Stimulated activated CD8-positive, alpha-beta memory T cell treated with anti-CD3 and anti-CD28 coated beads, Interleukin-4, amount 100 ng/mL, for 24 hours (primary cell): Measurements from ENCODE around the gene PPP6R3.
"Not testable (repeated sequence)": the region's sequence is repeated elsewhere in the genome, so short reads cannot be mapped to it uniquely, and the experiment has no call there.

Experiments
- DNase-seq: peaks from one replicate; pipeline ENCODE4 v3.0.0-alpha.2; 2020; ENCODE audit warnings: low read depth

The PPP6R3 gene

DNA sequence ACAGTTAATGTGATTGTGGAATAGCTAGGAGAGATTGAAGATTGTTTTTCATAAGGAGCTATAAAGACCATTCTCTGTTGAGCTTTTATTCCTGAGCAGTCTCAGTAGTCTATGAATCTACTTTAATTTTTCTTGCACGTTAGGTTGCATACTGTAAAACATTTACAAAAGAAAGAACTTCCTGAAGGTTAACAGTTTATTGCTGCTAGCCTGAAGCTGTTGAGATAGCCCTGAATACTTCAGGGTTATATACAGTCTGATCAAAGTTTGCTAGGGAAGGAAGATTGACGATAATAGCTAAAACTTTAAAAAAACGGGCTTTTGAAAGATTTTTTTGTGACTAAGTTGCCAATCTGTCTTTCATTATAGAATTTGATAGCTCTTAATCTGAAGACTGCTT lies 64.8 kb downstream of the PPP6R3 start:
- no peak for DNase-seq

DNA sequence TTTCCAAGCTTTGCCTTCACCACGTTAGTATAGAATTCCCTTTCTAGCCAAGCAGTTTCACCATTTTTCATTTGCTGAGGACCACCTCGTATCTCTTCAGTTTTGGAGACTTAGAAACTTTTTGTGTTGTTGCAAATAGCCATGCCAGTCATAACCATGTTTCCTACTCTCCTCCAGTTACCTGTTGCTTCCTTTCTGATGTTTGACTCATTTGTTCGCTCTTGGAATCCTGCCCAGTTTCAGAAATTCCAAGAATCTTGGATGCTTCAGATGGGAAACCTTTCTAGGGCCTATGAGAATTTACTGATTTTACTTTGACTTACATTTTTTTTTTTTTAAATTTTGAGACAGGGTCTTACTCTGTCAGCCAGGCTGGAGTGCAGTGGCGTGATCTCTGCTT lies 65.4 kb downstream of the PPP6R3 start:
- DNase-seq = no peak

DNA sequence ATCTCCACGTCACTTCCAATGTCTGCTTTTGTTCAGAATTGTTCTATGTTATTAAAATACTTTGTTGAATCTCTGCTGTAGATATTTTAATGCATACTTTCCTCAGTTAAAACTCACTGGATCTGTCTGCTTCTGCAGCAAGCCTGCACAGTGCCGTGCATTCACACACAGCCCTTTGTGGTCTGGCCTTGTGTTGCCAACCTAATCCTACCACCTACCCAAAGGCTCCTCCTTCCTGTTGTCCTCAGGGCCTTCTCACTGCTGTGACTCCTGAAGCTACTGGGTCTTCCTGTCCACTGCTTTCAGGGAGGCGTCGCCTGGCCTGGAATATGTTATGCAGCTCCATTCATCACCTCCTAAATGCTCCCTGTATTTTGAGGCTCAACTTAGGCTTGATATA lies 67.0 kb downstream of the PPP6R3 start:
- no peak for DNase-seq

GRCh38 chr11:68528630-68529029 lies 68.1 kb downstream of the PPP6R3 start:
- DNase-seq = no peak

- no peak for DNase-seq
Observed at GRCh38 chr11:68531129-68531693, 70.7 kb downstream of the PPP6R3 start.

GRCh38 chr11:68532727-68533369 lies 72.3 kb downstream of the PPP6R3 start:
- no peak for DNase-seq

DNA sequence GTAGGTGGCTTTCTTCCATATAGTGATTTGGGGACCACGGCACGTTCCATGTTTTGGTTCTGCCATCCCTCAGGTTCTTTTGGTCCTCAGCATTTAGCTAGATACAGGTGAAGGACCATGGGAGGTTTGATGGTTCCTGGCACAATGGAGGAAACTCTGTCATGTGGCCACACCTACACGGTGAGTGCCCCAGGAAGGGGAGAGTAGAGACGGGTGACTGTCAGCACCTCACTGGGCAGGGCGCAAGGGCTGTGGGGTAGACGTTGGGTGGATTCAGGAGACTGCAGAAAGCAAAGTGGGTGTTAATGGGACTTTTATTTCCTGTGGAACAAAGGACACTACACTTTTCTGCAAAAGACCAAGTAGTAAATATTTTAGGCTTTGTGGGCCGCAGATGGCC lies 73.4 kb downstream of the PPP6R3 start:
- DNase-seq = no peak

GRCh38 chr11:68535098-68535497 lies 74.5 kb downstream of the PPP6R3 start:
- DNase-seq = no peak

- no peak for DNase-seq
Observed at GRCh38 chr11:68536706-68537105, 76.2 kb downstream of the PPP6R3 start.

- DNase-seq = no peak
Observed at GRCh38 chr11:68538025-68538424, 77.5 kb downstream of the PPP6R3 start.

GRCh38 chr11:68539395-68539794 lies 78.8 kb downstream of the PPP6R3 start:
- DNase-seq = no peak

GRCh38 chr11:68540504-68540903 lies 80.0 kb downstream of the PPP6R3 start:
- DNase-seq = not testable (repeated sequence)

DNA sequence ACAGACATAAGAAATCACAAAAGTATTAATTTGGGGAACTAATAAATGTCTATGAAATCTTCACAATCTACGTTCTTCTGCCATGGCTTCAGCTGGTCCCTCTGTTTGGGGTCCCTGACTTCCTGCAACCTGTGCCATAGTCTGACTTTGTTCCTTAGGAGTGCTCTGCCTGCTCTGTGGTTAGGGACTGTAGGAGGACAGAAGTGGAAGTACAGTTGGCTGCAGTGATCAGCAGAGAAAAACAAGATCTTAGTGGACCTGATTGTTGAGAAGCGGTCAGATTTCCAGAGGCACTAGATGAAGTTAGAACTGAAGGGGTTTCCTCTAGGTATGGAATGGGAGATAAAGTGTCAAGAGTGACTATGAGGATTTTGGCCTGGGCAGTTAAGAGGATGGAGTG lies 80.6 kb downstream of the PPP6R3 start:
- DNase-seq = no peak

DNA sequence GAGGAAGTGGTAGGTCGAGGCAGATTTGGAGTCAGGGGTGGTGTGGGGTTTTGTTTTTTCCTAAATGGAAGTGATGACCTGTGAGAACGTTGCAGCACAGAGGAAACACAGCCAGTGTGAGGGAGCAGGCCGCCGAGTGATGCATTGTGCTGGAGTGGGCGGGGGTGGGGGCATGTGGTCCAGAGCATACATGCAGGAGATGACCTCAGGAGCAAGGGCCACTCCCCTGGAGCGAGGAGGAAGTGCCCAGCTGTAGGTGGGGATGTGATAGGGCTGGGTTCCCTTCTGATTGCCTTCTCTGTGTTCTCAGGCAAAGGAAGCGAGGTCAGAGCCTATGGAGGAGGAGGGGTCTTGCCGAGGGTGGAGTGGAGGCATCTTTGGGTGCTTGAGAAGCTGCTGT lies 81.4 kb downstream of the PPP6R3 start:
- DNase-seq = no peak

DNA sequence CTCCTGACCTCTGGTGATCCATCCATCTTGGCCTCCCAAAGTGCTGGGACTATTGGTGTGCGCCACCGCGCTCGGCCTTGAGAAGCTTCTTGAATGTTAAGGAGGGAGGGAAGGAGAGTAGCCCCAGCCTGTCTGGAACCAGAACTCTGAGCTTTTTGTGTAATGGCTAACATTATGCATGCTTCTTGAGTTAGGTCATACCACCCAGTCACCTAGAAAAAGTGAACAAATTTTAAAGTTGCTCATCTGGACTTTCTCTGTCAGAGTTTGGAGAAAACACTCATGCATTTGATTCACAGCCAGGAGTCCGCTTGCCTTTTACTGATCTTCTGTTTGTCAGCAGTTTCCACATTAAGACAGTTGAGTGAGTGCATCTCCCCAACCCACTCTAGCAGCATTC lies 82.1 kb downstream of the PPP6R3 start:
- no peak for DNase-seq

- no peak for DNase-seq
Observed at GRCh38 chr11:68543594-68543993, 83.0 kb downstream of the PPP6R3 start.

DNA sequence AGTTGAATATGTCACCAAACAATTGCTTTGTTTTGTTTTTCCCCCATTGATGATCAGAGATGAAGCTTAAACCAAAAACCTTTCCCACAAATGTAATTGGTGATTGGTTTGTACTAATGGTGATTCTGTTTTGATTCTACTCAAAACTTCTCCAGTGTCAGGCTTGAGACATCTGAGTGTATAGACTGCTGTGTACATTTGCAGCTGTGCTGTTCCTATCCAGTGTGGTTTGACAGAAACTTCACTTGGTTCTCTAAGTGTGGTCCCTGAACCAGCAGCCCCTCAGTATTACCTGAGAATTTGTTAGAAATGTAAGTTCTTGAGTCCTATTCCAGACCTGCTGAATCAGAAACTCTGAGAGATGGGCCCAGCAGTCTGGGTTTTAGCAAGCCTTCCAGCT lies 84.8 kb downstream of the PPP6R3 start:
- DNase-seq = no peak

- DNase-seq = no peak
Observed at GRCh38 chr11:68545796-68546195, 85.2 kb downstream of the PPP6R3 start.

DNA sequence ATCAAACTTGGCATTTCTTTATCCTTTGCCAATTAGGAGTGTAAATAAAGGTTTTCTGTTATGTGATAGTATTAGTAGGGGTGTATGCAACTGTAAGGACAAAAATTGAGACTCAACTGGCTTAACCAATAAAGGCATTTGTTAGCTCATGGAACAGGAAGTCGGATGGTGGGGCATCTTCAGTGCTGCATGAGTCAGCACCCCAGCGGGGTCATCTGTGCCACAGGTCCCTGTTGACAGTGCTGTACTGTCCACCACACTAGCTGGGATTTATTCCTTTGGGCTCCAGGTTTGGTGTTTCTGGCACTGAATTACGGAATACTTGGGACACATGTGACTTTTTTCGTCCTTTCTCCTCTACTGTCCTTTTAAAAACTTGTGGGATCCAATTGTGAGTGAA lies 86.0 kb downstream of the PPP6R3 start:
- no peak for DNase-seq

DNA sequence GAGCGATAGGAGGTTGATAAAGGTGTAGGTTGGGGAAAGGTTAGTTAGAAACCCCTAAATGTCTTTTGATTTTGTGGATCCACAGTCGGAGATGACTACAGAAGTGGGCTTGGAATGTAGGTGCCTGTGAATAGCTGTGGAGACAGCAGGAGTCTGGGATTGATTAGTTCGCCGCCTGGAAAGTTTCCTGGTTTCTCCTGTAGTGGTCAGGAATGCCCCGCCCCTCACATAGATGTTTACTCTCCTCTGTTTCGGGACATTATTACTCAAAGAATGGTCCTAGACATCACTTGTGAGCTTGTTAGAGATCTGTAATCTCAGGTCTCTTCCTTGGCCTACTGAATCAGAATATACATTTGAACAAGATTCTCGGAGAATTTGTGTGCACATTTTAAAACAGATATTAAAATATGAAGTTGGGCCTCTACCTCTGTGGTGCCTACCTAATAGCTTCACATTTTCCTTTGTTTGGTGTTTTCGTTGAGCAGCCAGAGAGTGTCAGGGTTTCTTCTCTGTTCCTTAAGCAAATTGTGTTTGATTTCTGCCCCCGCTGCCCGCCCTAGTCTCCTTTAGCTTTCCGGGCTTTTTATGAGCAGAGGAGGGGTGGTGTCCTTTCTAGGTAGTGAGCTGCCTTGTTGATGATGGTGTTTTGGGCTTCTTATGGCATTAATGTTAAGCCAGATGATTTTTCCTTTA lies 89.4 kb downstream of the PPP6R3 start:
- DNase-seq = no peak

- DNase-seq = no peak
Observed at GRCh38 chr11:68550485-68550817, 89.9 kb downstream of the PPP6R3 start.

DNA sequence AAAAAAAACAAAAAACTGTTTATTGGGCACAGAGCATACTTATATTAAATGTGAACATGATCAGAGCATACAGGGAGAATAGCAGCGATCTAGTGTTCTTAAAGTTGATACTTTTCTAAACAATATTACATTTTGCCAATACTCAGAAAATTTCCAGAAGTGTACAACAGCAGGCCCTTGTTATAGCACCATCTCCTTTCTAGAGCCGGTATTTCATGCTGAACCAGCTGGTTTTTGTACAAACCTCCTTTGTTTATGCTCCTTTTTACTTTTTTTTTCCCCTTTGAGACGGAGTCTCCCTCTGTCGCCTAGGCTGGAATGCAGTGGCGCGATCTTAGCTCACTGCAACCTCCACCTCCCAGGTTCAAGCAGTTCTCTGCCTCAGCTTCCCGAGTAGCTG lies 90.7 kb downstream of the PPP6R3 start:
- DNase-seq = no peak

GRCh38 chr11:68551777-68552176 lies 91.2 kb downstream of the PPP6R3 start:
- DNase-seq = no peak

DNA sequence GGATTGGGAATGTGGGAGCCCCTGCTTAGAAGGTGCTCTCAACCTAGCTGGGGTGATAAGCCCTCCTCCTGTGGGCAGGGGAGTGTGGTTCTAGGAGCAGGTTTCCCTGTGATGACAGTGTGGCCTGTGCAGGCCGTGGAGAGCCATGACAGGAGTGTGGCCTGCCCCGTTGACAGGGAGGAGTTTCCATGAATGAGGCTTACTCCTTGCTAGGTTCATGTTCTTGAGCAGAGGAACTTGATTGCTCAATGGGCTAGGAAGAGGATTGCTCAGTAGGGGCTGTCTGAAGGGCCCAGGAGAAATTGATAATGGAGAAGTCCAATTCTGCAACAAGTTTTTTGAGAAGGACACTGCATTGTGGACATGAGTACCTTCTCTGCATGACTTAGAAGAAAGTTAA lies 92.0 kb downstream of the PPP6R3 start:
- no peak for DNase-seq
